Upper lobe of left lung (tissue), 6 donors: ENCODE results near the gene ENTPD6. TPM values are rescaled to one million over a fixed set of nuclear protein-coding genes. Genes with fewer than 3 reads are reported as not detected.
A peak's percentile ranks its signal among the peaks of the same experiment; 100 is the strongest.

Experiments
- ATAC-seq, 2 donors: fragments of 200-7000 bp; cut with Tn5 transposase; one replicate each; pipeline ENCODE4 v1.9.1; 2022; ENCODE audit warnings: mild to moderate bottlenecking in 2 of 2, moderate library complexity in 2 of 2; ENCODE audit not compliant: low FRiP score in 2 of 2
- DNase-seq, 2 donors: peaks; one replicate each; pipeline ENCODE4 v3.0.0-alpha.2; 2019 to 2020
- H3K27ac ChIP-seq, 4 donors: fragments of 200-600 bp; sonication (generic); one replicate each; pipeline ENCODE4 v1.5.1; 2016 to 2019
- H3K27me3 ChIP-seq, 4 donors: fragments of 200-600 bp; sonication (generic); one replicate each; pipeline ENCODE4 v1.5.1; 2017 to 2019
- H3K36me3 ChIP-seq, 4 donors: fragments of 200-600 bp; sonication (generic); one replicate each; pipeline ENCODE4 v1.5.1; 2016 to 2019
- H3K4me1 ChIP-seq, 4 donors: fragments of 200-600 bp; sonication (generic); one replicate each; pipeline ENCODE4 v1.5.1; 2018 to 2019
- H3K4me3 ChIP-seq, 4 donors: fragments of 200-600 bp; sonication (generic); one replicate each; pipeline ENCODE4 v1.5.1; 2017 to 2019; ENCODE audit warnings: mild to moderate bottlenecking in 2 of 4, moderate library complexity in 1 of 4
- H3K9me3 ChIP-seq, 4 donors: fragments of 200-600 bp; sonication (generic); one replicate each; pipeline ENCODE4 v1.5.1; 2018 to 2019
- EP300 ChIP-seq, 4 donors: sonication (generic); formaldehyde crosslinking; IDR thresholded peaks; one replicate each; pipeline ENCODE4 v1.5.1; 2017; ENCODE audit warnings: antibody characterized with exemption in 4 of 4, control low read depth in 2 of 4
- POLR2A ChIP-seq, 4 donors: fragments of 450-650 bp; IDR thresholded peaks; one replicate each; pipeline ENCODE4 v1.5.1; 2016 to 2017; ENCODE audit warnings: antibody characterized with exemption in 4 of 4, mild to moderate bottlenecking in 2 of 4
- POLR2AphosphoS5 ChIP-seq, 2 donors: sonication (generic); formaldehyde crosslinking; IDR thresholded peaks; one replicate each; pipeline ENCODE4 v1.5.1; 2017; ENCODE audit warnings: antibody characterized with exemption in 2 of 2
- WGBS, 2 donors: methylation state at CpG; one replicate each; pipeline ENCODE4 v1.1.5; 2017 to 2018; 5-methylcytosine and 5-hydroxymethylcytosine counted together
- total RNA-seq, 6 donors: library from RNA; depleted of rRNA in 4 of 6; stranded (reverse); fragments of >200 nt in 4 of 6; gene quantifications; one replicate each; pipeline versions ENCODE4 v1.1.0 to v1.2.1, GENCODE V29; 2016 to 2021
- TF ChIP-seq, protein P1 (sequence below), 6 experiments: fragments of 450-650 bp in 4 of 6; fragments of 200-600 bp in 2 of 6; sonication (generic) in 2 of 6; IDR thresholded peaks; one replicate each; pipeline ENCODE4 v1.5.1; 2016 to 2019; ENCODE audit warnings: antibody characterized with exemption in 6 of 6
- donor health status: DM: no; HTN: no; CAD: no; lungs with moderate emphysema.
- donor health status: DM: no; HTN: yes; CAD: no; lungs with severe emphysema.

Gene ENTPD6
- total RNA-seq, 6 donors from 2014 or later, result 53.7 to 170 (median 81.7) TPM

DNA sequence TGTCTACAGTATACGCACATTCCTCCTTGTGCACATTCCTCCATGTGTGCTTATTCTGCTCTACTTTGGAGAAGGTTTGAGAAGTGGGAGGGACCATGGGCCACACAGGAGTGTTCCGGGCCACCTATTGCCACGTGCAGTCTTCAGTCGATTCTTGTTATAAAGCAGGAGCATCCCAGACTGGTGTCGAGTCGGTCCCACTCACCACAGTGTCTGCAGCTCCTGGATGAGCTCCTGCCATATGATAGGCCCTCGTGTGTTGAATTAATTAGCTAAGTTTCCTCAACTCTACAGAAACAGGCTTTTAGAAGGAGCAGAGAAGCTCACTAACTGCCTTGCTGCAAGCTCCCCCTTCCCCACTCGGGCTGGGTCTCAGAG, 22.6 kb downstream of the ENTPD6 start:
- TF ChIP-seq EP300 (IDR thresholded peaks at IDR 0.05) (no peak), POLR2AphosphoS5 (IDR thresholded peaks at IDR 0.05) (no peak), POLR2A (IDR thresholded peaks at IDR 0.05) (no peak)
- TF ChIP-seq, protein P1, sequence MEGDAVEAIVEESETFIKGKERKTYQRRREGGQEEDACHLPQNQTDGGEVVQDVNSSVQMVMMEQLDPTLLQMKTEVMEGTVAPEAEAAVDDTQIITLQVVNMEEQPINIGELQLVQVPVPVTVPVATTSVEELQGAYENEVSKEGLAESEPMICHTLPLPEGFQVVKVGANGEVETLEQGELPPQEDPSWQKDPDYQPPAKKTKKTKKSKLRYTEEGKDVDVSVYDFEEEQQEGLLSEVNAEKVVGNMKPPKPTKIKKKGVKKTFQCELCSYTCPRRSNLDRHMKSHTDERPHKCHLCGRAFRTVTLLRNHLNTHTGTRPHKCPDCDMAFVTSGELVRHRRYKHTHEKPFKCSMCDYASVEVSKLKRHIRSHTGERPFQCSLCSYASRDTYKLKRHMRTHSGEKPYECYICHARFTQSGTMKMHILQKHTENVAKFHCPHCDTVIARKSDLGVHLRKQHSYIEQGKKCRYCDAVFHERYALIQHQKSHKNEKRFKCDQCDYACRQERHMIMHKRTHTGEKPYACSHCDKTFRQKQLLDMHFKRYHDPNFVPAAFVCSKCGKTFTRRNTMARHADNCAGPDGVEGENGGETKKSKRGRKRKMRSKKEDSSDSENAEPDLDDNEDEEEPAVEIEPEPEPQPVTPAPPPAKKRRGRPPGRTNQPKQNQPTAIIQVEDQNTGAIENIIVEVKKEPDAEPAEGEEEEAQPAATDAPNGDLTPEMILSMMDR (IDR thresholded peaks at IDR 0.05), result no peak
- Histone ChIP-seq H3K9me3 (no peaks in the 10 kb centered on the region), H3K4me1 (no peaks in the 10 kb centered on the region), H3K36me3 (peaks cover 25 to 82% (median 58%) of the 10 kb centered on the region in 4 donors), H3K4me3 (no peak overlapping the region), H3K27ac (no peak overlapping the region), H3K27me3 (no peaks in the 10 kb centered on the region)
- ATAC-seq (no peak), DNase-seq (no peak)
- 88 to 91% methylated on average over 6 to 8 of the region's 8 CpGs for WGBS, 2 donors

DNA sequence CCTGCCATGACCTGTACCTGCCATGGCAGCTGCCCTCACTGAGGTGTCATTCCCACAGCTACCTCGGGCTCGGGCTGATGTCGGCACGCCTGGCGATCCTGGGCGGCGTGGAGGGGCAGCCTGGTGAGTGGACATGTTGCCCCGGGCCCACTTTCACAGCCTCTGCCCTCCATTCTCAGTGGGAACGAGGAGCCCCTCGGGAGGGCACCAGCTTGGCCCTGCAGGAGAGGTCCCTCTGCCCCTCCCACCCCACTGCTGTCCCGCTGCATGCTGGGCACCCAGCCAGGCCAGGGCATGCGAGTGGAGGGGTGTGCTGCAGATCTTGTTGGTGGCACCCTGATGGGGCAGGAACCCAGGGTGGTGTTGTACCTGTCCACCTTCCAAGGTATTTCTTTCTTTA, 23.0 kb downstream of the ENTPD6 start:
- peaks cover 25 to 78% (median 54%) of the 10 kb centered on the region in 4 donors for H3K36me3 ChIP-seq

DNA sequence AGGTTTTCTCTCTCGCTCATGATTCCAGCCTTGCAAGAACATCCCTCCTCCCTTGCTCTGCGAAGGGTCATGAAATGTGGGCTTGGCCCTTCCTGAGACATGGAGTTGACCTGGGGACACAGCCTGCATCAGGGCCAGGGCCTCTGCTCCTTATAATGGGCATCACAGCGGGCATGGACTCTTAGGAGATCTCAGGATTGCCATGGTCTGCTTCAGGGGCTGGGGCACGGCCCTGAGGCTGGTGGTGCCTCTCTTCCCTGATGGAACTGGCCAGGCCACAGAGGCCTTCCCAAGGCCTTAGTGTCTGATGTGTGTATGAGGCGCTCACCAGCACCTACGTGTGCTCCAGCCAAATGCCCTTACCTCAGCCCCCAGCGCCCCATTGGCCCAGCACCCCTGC, 23.9 kb downstream of the ENTPD6 start:
- WGBS, 2 donors, result 93 to 94% methylated on average over 3 to 7 of the region's 7 CpGs
- Histone ChIP-seq H3K4me1 (no peaks in the 10 kb centered on the region), H3K4me3 (no peak overlapping the region), H3K36me3 (peaks cover 25 to 70% (median 46%) of the 10 kb centered on the region in 4 donors), H3K9me3 (no peaks in the 10 kb centered on the region), H3K27ac (no peak overlapping the region), H3K27me3 (no peaks in the 10 kb centered on the region)
- ATAC-seq (no peak), DNase-seq (peak in 1 of 2 donors; percentile 25)
- TF ChIP-seq EP300 (IDR thresholded peaks at IDR 0.05) (no peak), POLR2AphosphoS5 (IDR thresholded peaks at IDR 0.05) (no peak), POLR2A (IDR thresholded peaks at IDR 0.05) (no peak)
- TF ChIP-seq, protein P1 (IDR thresholded peaks at IDR 0.05), result no peak

More for the DNA sequence above, 23.0 kb downstream of the ENTPD6 start:
- H3K9me3 ChIP-seq, result no peaks in the 10 kb centered on the region
- DNase-seq (peak in 1 of 2 donors; percentile 77), ATAC-seq (no peak)
- no peak overlapping the region for H3K4me3 ChIP-seq
- no peaks in the 10 kb centered on the region for H3K27me3 ChIP-seq
- 83 to 92% methylated on average over 2 to 12 of the region's 12 CpGs for WGBS, 2 donors
- TF ChIP-seq, protein P1 (IDR thresholded peaks at IDR 0.05), result no peak
- no peak for TF ChIP-seq EP300 (IDR thresholded peaks at IDR 0.05)
- no peak for TF ChIP-seq POLR2AphosphoS5 (IDR thresholded peaks at IDR 0.05)
- no peak for TF ChIP-seq POLR2A (IDR thresholded peaks at IDR 0.05)
- no peaks in the 10 kb centered on the region for H3K4me1 ChIP-seq
- no peak overlapping the region for H3K27ac ChIP-seq

DNA sequence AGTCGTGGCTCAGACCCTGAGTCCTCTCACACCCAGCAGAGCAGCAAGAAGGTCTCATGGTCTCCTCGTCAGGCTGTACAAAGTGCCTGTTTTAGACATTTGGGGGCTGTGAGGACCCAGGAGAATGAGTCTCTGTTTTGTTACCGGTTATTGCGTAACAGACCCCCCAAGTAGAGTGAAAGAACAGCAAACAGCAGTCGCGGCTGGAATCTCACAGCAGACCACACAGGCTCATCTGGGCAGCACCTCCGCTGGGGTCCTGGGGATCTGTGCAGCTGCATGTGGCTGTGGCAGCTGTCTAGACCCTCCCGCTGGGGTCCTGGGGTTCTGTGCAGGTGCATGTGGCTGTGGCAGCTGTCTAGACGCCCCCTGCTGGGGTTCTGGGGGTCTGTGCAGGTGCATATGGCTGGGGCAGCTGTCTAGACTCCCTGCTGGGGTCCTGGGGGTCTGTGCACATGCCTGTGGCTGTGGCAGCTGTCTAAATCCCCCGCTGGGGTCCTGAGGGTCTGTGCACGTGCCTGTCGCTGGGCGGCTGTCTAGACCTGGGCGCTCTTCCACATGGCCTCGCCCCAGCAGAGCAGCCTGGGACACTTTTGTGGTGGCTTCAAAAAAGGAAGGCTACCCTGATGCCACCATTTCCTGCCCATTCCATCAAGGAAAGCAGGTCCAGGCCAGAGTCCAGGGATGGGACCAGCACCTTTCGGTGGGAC, 24.7 kb downstream of the ENTPD6 start:
- ATAC-seq (no peak), DNase-seq (peak in 1 of 2 donors; percentile 47)
- no peaks in the 10 kb centered on the region for H3K9me3 ChIP-seq
- H3K4me3 ChIP-seq, result no peak overlapping the region
- H3K4me1 ChIP-seq, result no peaks in the 10 kb centered on the region
- H3K36me3 ChIP-seq, result peaks cover 20 to 63% (median 41%) of the 10 kb centered on the region in 4 donors
- WGBS, 2 donors, result 63 to 84% methylated on average over 5 to 13 of the region's 16 CpGs
- TF ChIP-seq, protein P1 (IDR thresholded peaks at IDR 0.05), result no peak
- TF ChIP-seq POLR2A (IDR thresholded peaks at IDR 0.05) (no peak), EP300 (IDR thresholded peaks at IDR 0.05) (no peak), POLR2AphosphoS5 (IDR thresholded peaks at IDR 0.05) (no peak)
- H3K27ac ChIP-seq, result no peak overlapping the region
- no peaks in the 10 kb centered on the region for H3K27me3 ChIP-seq
